Adrenal gland (tissue), 12 donors: ENCODE results near the gene SNRPN. TPM values are rescaled to one million over a fixed set of nuclear protein-coding genes. Genes with fewer than 3 reads are reported as not detected.
A peak's percentile ranks its signal among the peaks of the same experiment; 100 is the strongest.

Source experiments
- DNase-seq, 7 donors: peaks; one replicate each; pipeline ENCODE4 v3.0.0-alpha.2; 2019 to 2020
- H3K27ac ChIP-seq, 5 donors: fragments of 200-600 bp; sonication (generic) in 4 of 5; 1 replicate in 3 of 5; 2 replicates in 2 of 5; pipeline versions ENCODE4 v1.5.1 to v1.8.0; 2016 to 2020; ENCODE audit warnings: mild to moderate bottlenecking in 1 of 5
- H3K27me3 ChIP-seq: fragments of 200-600 bp; 2 replicates; pipeline ENCODE4 v1.8.0; 2021
- H3K36me3 ChIP-seq, 2 donors: fragments of 200-600 bp; replicated peaks in 1 of 2; 1 replicate in 1 of 2; 2 replicates in 1 of 2; pipeline versions ENCODE4 v1.5.1 to v1.8.0; 2018 to 2022
- H3K4me1 ChIP-seq, 2 donors: fragments of 200-600 bp; replicated peaks in 1 of 2; 1 replicate in 1 of 2; 2 replicates in 1 of 2; pipeline versions ENCODE4 v1.5.1 to v1.8.0; 2018 to 2021
- H3K4me3 ChIP-seq, 4 donors: fragments of 200-600 bp; sonication (generic) in 3 of 4; one replicate each; pipeline ENCODE4 v1.5.1; 2016 to 2018
- H3K9me3 ChIP-seq, 3 donors: fragments of 200-600 bp; sonication (generic) in 1 of 3; replicated peaks in 1 of 3; 1 replicate in 2 of 3; 2 replicates in 1 of 3; pipeline versions ENCODE4 v1.5.1 to v1.8.0; 2016 to 2021
- POLR2A ChIP-seq, 2 donors: fragments of 450-650 bp; IDR thresholded peaks; one replicate each; pipeline ENCODE4 v1.6.1; 2017; ENCODE audit warnings: antibody characterized with exemption in 2 of 2, mild to moderate bottlenecking in 2 of 2, moderate library complexity in 1 of 2
- WGBS, 4 donors: extraction: QIAGEN DNeasy Blood & Tissue Kit in 2 of 4; methylation state at CpG; one replicate each; pipeline versions ENCODE4 v1.1.5 to v1.1.7; 2013 to 2017; 5-methylcytosine and 5-hydroxymethylcytosine counted together
- intact Hi-C, 2 donors: fragments of 100-400 bp; cut with DNase I; formaldehyde crosslinking; loops; one replicate each; pipeline versions ENCODE4 v1.14.1 to v1.15.0; 2022 to 2023
- polyA plus RNA-seq, 3 donors: library from polyadenylated mRNA; stranded (reverse); fragments of 200-250 nt in 2 of 3; fragments of 350-450 nt in 1 of 3; fragmentation: Illumina TruSeq in 1 of 3; extraction: RNeasy Lipid Tissue Mini Kit (QIAGEN cat#74804) in 1 of 3; gene quantifications; one replicate each; pipeline ENCODE4 v1.2.3, GENCODE V29; 2013 to 2014
- total RNA-seq, 9 donors: library from RNA; depleted of rRNA in 4 of 9; stranded (reverse); fragments of >200 nt in 4 of 9; fragments of 120-200 nt in 1 of 9; fragmentation: NEBNext Ultra II Directional in 1 of 9; extraction: Animal tissue kit (Norgen Biotek cat#: 25700) in 1 of 9; gene quantifications; one replicate each; pipeline versions ENCODE4 v1.1.0 to v1.2.4, GENCODE V29; 2013 to 2023
- TF ChIP-seq, protein P1 (sequence below), 6 experiments: fragments of 450-650 bp in 4 of 6; fragments of 200-600 bp in 2 of 6; sonication (generic) in 1 of 6; IDR thresholded peaks; 1 replicate in 5 of 6; 2 replicates in 1 of 6; pipeline versions ENCODE4 v1.5.1 to v1.8.0; 2016 to 2021; ENCODE audit warnings: antibody characterized with exemption in 6 of 6, mild to moderate bottlenecking in 2 of 6, moderate library complexity in 1 of 6
- donor health status: healthy with polysubstance abuse.
- donor health status: Bipolar disorder and iron deficiency.
- donor health status: DM: yes; HTN: yes; CAD: no.
- donor health status: DM: no; HTN: no; CAD: no.
- donor health status: DM: no; HTN: no; CAD: no.
- donor health status: DM: yes; HTN: yes; CAD: no.

Gene SNRPN
- total and polyA plus RNA-seq, 12 donors: 164 to 394 (median 222) TPM

DNA sequence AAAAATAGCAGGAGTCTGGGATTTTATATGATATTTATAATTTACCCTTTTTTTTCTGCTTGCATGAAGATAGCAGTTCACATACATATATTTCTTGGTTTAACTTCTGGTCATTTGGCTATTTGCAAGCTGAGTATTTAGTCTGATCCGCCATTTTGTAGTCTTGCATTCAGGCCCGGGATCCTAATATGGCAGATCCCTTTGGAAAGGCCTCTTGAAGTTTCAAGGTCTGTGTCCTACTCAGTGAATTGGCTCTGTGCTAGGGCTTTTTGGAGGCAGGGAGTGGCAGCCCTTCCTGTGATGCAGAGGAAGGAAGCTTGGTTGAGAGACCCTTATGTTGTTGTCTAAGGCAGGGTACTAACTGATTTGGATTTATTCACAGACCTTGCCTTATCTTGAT, 2.9 kb downstream of the SNRPN start:
- peak in 4 of 7 donors; percentile 9 to 18 (median 16) for DNase-seq
- no peaks in the 10 kb centered on the region for H3K9me3 ChIP-seq
- H3K36me3 ChIP-seq: no peaks in the 10 kb centered on the region
- peak overlapping the region in 3 of 5 donors; percentile 10 to 93 (median 56) for H3K27ac ChIP-seq
- TF ChIP-seq POLR2A (IDR thresholded peaks at IDR 0.05): no peak
- TF ChIP-seq, protein P1, sequence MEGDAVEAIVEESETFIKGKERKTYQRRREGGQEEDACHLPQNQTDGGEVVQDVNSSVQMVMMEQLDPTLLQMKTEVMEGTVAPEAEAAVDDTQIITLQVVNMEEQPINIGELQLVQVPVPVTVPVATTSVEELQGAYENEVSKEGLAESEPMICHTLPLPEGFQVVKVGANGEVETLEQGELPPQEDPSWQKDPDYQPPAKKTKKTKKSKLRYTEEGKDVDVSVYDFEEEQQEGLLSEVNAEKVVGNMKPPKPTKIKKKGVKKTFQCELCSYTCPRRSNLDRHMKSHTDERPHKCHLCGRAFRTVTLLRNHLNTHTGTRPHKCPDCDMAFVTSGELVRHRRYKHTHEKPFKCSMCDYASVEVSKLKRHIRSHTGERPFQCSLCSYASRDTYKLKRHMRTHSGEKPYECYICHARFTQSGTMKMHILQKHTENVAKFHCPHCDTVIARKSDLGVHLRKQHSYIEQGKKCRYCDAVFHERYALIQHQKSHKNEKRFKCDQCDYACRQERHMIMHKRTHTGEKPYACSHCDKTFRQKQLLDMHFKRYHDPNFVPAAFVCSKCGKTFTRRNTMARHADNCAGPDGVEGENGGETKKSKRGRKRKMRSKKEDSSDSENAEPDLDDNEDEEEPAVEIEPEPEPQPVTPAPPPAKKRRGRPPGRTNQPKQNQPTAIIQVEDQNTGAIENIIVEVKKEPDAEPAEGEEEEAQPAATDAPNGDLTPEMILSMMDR (IDR thresholded peaks at IDR 0.05): no peak
- H3K27me3 ChIP-seq: no peaks in the 10 kb centered on the region
- H3K4me3 ChIP-seq: no peak overlapping the region
- 64 to 68% (median 66%) methylated on average over 2 of the region's 2 CpGs for WGBS, 4 donors
- intact Hi-C loops: no loop called here
- peaks cover 0 to 10% of the 10 kb centered on the region in 2 donors for H3K4me1 ChIP-seq

DNA sequence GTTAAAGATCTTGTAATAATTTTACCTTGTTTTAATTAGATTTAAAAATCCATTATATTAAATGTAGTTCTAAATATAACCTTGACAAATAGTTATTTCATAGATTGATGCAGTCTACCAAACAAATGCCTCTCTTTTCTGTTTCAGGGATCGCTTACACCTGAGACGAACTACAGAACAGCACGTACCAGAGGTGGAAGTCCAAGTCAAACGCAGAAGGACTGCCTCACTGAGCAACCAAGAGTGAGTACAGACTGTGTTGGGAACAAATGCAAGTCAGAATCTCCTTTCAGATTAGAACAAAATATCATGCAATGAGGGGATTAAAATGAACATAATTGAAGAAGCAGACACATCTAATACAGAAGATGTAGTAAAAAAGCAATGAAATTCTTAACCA, 7.2 kb downstream of the SNRPN start:
- Histone ChIP-seq H3K4me3 (no peak overlapping the region), H3K36me3 (peaks cover 0 to 13% of the 10 kb centered on the region in 2 donors), H3K9me3 (no peaks in the 10 kb centered on the region), H3K4me1 (peaks cover 0 to 10% of the 10 kb centered on the region in 2 donors), H3K27me3 (no peaks in the 10 kb centered on the region), H3K27ac (no peak overlapping the region)
- DNase-seq: no peak
- TF ChIP-seq, protein P1 (IDR thresholded peaks at IDR 0.05): no peak
- intact Hi-C loops: no loop called here
- whole genome bisulfite sequencing, 4 donors: 76 to 85% (median 82%) methylated on average over 4 of the region's 4 CpGs

DNA sequence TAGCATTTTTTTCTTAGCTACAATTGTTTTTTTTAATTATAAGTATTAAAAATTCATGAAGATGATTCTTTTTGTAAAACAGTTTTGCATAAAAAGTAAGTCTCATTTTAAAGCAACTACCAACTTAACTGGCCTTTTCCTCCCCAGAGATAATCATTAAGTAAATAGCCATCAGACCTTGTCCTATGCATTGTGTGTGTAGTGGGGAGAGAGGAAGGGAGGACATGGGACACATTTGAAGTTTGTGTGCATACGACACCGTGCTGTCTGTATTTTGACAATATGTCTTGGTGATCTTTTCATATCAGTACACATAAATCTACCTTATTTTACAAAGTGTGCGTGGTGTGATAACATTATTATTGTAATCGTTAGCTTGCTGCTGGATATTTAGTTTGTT, 8.1 kb downstream of the SNRPN start:
- intact Hi-C loops: no loop called here
- H3K27me3 ChIP-seq: no peaks in the 10 kb centered on the region
- H3K9me3 ChIP-seq: no peaks in the 10 kb centered on the region
- H3K36me3 ChIP-seq: peaks cover 0 to 16% of the 10 kb centered on the region in 2 donors
- WGBS, 4 donors: 91 to 94% (median 93%) methylated on average over 4 of the region's 4 CpGs
- H3K4me1 ChIP-seq: peaks cover 0 to 3% of the 10 kb centered on the region in 2 donors
- no peak overlapping the region for H3K27ac ChIP-seq
- H3K4me3 ChIP-seq: no peak overlapping the region
- DNase-seq: no peak
- TF ChIP-seq, protein P1 (IDR thresholded peaks at IDR 0.05): no peak
- TF ChIP-seq POLR2A (IDR thresholded peaks at IDR 0.05): no peak

DNA sequence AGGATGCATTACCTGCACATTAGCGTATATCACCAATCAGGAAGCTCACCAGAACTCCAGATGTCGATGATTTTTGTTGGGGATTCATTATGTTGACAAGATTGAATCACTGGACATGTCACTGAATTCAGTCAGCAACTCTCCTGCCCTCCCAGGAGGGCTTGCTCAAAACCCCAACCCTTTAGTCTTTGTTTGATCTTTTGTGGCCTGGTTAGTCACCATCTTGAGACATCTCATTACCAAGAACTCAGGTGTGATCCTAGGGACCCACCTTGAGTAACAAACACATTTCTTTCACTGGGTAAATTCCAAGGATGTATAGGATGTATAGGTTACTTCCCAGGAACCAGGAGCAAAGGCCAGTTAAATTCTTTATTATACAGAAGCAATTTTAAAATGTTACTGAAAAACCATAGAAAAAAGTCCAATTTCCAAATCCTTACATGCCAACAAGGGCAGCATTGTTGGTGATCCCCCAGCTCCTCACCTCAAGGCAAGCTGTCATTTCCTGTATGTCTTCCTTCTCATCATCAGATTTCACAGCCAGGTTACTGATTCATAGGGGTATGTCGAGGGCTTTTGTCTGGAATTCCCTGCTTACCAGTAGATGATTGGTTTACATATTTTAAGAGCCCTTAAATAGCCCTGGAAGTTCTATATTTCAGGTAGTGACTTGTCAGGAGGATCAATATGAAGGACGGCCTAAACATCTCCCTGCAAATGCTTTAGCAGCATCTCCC, 11.7 kb downstream of the SNRPN start:
- Histone ChIP-seq H3K36me3 (peaks cover 0 to 19% of the 10 kb centered on the region in 2 donors), H3K9me3 (no peaks in the 10 kb centered on the region), H3K27ac (no peak overlapping the region), H3K4me1 (peaks cover 0 to 5% of the 10 kb centered on the region in 2 donors), H3K4me3 (no peak overlapping the region), H3K27me3 (no peaks in the 10 kb centered on the region)
- intact Hi-C loops: no loop called here
- no peak for DNase-seq
- TF ChIP-seq, protein P1 (IDR thresholded peaks at IDR 0.05): no peak
- no peak for TF ChIP-seq POLR2A (IDR thresholded peaks at IDR 0.05)
- 69 to 76% (median 70%) methylated on average over 4 of the region's 4 CpGs for WGBS, 4 donors
